NCI-H510A (cell line): ENCODE data around the gene RETREG2.

ENCODE experiments used
- DNase-seq: peaks from one replicate; lab custom pipeline; 2025; lab: John Stamatoyannopoulos, UW

Gene RETREG2

GRCh38 chr2:219215871-219216534, 37.9 kb downstream of the RETREG2 start:
- DNase-seq, result no peak

- DNase-seq, result no peak
These were observed 38.5 kb downstream of the RETREG2 start for GRCh38 chr2:219216535-219216915.

GRCh38 chr2:219218217-219218731, 40.2 kb downstream of the RETREG2 start:
- peak; percentile 46 for DNase-seq

- DNase-seq, result peak; percentile 94
These were observed 40.9 kb downstream of the RETREG2 start, which contains the start of gene ABCB6 for GRCh38 chr2:219218732-219219701. Gene ABCB6 (minus strand): TSS chr2:219218958. CDS start chr2:219218673, 285 bp downstream.

GRCh38 chr2:219219784-219220532, 41.9 kb downstream of the RETREG2 start:
- no peak for DNase-seq

- DNase-seq, result no peak
These were observed 42.8 kb downstream of the RETREG2 start for GRCh38 chr2:219220652-219221402.

GRCh38 chr2:219221957-219222518, 44.0 kb downstream of the RETREG2 start:
- DNase-seq, result no peak

- DNase-seq, result no peak
These were observed 45.9 kb downstream of the RETREG2 start for GRCh38 chr2:219223831-219224610.

- DNase-seq, result no peak
These were observed 47.3 kb downstream of the RETREG2 start for GRCh38 chr2:219225350-219225749.

- no peak for DNase-seq
These were observed 50.2 kb downstream of the RETREG2 start for GRCh38 chr2:219228041-219228910.

GRCh38 chr2:219228911-219229304, 50.8 kb downstream of the RETREG2 start:
- DNase-seq, result no peak

- peak; percentile 98 for DNase-seq
These were observed 51.4 kb downstream of the RETREG2 start, which contains the start of the genes ANKZF1 and ATG9A for GRCh38 chr2:219229305-219230058. Gene ANKZF1 (plus strand): TSS chr2:219229806. CDS start chr2:219230258, 452 bp downstream. Gene ATG9A (minus strand): TSS chr2:219229636. CDS start chr2:219228024, 1,612 bp downstream.

GRCh38 chr2:219230059-219230540, 52.0 kb downstream of the RETREG2 start:
- no peak for DNase-seq

GRCh38 chr2:219234331-219234730, 56.3 kb downstream of the RETREG2 start:
- DNase-seq, result no peak
